Body of pancreas (tissue), 4 donors: Measurements from ENCODE around the gene THY1.

Experiments used
- CTCF ChIP-seq, 7 experiments: fragments of 450-650 bp in 4 of 7; fragments of 200-600 bp in 3 of 7; sonication (generic) in 3 of 7; IDR thresholded peaks; one replicate each; pipeline ENCODE4 v1.5.1; 2016 to 2019; ENCODE audit warnings: antibody characterized with exemption in 7 of 7
- POLR2A ChIP-seq, 3 donors: fragments of 450-650 bp; IDR thresholded peaks; one replicate each; pipeline ENCODE4 v1.6.1; 2016; ENCODE audit warnings: antibody characterized with exemption in 3 of 3, mild to moderate bottlenecking in 2 of 3

- TF ChIP-seq CTCF (IDR thresholded peaks at IDR 0.05): no peak
- TF ChIP-seq POLR2A (IDR thresholded peaks at IDR 0.05): no peak
Measured at GRCh38 chr11:119380827-119381180, 42.2 kb downstream of the THY1 start.
